Head of caudate nucleus (tissue), 42 donors: ENCODE data around the gene DNAI2.
A peak's percentile ranks its signal among the peaks of the same experiment; 100 is the strongest.

Experiments used
- DNase-seq, 42 donors: peaks; one replicate each; pipeline versions ENCODE4 v3.0.0 to v3.0.0-alpha.2; 2020 to 2021; ENCODE audit warnings: mixed read lengths in 7 of 42
- intact Hi-C: fragments of 100-400 bp; cut with DNase I; formaldehyde crosslinking; loops from one replicate; pipeline ENCODE4 v1.15.0; 2022

Gene DNAI2

DNA sequence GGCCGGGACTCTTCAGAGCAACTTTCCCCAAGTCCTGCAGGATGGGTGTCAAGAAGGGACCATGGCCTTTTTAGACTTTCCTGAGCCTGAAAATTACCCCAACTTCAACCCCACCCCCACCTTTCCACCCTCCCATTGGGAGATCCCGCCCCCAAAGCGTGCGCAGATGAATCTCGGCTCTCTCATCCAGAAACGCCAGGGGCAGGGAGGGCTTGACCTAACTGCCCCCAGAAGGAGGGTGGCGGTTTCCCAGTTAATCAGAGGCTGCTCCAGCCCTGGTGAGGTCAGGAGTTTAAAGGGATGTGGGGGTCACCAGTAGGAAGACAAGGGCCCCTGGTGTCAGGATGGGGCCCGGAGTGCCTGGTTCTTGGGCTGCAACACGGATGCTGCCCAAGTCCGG lies 52.5 kb downstream of the DNAI2 start:
- DNase-seq: no peak
- intact Hi-C loops: no loop called here

DNA sequence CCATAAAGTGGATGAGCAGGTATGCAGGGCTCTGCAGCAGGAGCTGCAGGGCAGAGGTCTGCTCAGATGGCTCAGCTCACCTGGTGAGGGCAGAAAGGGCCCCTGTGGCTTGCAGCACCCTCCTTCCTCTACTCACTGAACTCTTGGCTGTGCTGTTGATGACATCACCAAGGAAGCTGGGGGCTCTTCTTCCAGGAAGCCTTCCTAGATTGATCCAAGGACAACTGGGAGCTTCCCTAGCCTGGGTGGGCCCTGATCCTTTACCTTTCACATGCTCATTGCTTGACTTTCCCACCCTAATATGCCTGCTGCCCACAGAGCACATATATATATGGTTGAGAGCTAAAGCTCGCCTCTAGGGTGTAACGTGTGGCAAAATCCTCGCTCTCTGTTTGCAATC lies 54.5 kb downstream of the DNAI2 start:
- intact Hi-C loops: no loop called here
- no peak for DNase-seq

DNA sequence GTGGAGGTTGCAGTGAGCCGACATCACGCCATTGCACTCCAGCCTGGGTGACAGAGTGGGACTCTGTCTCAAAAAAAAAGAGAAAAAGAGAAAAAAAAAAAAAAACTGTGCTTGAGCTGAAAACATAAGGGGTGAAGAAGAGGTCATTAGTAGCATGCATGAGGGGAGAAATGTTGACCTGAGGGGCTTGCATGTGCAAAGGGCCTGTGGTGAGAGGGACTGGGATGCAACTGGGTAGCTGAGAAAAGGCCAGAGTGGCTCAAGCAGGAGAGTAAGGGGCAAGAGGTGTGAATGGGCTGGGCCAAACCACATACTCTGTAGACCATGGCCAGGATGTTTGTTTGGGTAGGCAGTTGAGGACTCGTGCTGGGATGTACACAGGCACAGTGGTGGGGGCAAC lies 55.3 kb downstream of the DNAI2 start:
- DNase-seq: no peak
- intact Hi-C loops: no loop called here

DNA sequence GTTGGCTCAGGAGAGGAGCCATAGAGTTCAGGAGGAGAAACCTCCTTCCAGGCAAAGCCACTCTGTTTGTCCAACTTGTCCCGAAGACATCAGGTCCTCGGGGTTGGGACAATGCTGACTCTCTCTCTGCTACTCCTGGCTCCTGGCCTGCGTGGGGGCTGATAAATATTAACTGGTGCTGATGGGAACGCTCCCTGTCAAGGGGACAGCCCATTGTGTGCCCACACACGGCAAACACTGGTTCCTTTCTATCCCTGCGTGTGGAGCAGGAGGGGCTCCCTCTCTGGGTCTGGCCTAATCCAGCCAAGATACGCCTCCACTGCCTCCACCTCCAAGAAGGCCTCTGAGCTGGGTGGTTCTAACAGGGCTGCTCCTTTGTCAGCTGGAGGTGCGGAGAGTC lies 56.4 kb downstream of the DNAI2 start:
- intact Hi-C loops: no loop called here
- peak; percentile 35 to 93 (median 77) for DNase-seq

DNA sequence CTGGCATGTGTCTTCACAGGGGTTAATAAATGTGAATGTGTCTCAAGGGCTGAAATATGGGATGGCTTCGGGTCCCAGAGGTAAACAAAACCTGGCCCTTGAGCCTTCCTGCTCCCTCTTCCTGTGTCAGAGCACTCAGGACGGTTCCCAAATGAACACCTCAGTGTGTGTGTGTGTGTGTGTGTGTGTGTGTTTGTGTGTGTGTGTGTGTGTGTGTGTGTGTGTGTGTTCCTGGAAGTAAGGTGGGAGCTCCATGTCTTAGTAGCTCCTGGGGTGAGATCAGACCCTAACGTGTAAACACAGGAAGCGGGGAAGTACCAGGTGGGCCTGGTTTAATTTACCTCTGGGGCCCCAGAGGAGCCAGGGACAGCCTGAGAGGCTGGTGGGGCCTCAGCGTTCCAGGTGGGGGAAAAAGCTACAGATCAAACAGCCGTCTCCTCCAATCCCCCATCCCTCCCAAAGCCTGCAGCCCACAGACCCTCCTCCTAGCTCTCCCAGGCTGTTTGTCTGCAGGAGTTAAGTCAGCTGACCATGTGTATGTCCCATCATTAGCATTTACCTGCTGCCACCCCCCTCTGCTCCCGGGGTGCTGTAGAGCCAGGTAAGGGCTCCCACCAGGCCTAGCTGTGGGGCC lies 58.1 kb downstream of the DNAI2 start:
- intact Hi-C loops: no loop called here
- DNase-seq: no peak

DNA sequence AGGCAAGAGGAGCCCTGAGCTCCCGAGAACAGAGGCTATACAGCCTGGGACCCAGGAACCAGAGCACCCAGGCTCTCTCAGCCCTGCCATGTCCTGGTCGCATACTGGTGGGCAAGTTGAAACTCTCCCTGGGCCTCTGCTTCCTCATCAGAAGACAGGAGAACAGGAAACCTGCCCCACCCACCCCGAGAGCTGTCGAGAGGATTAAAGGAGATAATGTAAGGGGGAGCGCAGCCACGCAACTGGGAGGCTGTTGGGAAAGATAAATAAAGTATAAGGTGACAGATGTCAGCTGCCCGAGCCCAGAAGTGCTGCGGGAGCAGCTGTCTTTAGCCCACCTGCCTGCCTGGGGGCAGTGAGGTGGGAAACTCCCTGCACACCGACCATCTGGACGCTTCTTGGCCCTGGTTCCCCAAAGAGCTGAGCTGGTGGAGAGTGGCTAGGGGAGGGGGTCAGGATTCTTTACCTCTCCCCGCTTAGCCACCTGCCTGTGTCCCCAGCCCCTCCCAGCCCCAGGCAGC lies 58.8 kb downstream of the DNAI2 start:
- intact Hi-C loops: no loop called here
- DNase-seq: no peak

DNA sequence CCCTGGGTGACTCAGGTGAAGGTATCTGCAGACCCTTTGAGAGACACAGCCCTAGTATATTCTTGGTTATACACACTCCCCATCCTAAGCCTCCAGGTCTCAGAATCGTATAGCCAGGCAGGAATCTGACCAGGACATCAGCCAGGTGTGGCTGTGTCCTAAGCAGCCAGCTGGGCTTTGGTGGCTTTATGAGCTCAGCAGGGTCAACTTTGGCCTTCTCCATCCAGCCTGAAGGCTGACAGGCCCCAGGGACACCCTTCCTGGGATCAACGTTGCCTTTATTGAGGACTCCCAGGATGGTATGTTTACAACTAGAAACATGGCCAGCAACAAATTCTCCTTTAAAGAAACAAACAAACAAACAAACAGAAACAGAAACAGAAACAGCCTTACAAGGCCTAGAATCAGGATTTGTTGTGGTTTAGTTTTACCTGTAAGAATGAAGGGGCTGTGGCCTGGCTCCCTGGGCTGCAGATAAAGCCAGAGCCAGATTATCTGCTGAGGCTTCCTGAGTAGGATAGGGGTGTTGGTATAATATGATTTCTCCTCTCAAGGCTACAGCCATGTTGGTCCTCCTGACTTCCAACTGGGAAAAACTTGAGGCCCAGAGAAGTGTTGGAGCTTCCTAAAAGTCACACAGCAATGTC lies 60.5 kb downstream of the DNAI2 start:
- intact Hi-C loops: no loop called here
- DNase-seq: no peak

DNA sequence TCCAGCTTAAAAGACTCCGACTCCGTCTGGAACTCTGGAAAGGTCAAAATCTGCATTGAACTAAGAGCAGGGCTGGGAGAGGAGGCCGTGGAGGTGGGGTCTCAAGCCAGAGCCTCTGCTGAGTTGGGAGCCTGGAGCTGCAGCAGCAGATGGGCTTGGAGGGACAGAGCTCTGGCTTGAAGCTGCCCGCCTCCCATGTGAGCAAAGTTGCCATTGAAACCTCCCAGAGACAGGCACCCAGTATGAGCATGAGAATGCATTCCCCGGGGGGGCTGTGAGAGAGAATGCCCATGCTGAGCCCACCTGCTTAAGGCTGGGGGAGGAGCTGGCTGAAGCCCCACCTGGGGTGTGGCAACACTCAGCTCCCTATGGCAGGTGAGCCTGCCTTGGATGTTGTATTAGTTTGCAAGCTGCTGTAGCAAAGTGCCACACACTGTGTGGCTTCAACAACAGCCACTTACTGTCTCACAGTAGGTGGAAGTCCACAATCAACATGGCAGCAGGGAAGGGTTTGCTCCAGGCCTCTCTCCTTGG lies 61.6 kb downstream of the DNAI2 start:
- no peak for DNase-seq
- intact Hi-C loops: no loop called here

DNA sequence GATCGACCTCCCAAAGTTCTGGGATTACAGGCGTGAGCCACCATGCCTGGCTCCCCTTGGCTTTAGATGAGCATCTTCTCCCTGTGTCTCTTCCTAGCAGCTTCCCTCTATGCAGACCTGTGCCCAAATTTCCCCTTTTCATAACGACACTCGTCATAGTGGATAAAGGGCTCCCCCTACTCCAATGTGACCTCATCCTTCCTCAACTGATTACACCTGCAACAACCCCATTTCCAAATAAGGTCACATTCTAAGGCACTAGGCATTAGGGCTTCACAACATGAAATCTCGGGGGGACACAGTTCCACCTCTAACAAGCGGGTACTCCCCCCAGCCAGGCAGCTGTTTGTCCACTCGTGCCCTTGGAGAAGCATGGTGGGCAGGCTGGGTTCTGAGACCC lies 62.3 kb downstream of the DNAI2 start:
- DNase-seq: no peak
- intact Hi-C loops: no loop called here

DNA sequence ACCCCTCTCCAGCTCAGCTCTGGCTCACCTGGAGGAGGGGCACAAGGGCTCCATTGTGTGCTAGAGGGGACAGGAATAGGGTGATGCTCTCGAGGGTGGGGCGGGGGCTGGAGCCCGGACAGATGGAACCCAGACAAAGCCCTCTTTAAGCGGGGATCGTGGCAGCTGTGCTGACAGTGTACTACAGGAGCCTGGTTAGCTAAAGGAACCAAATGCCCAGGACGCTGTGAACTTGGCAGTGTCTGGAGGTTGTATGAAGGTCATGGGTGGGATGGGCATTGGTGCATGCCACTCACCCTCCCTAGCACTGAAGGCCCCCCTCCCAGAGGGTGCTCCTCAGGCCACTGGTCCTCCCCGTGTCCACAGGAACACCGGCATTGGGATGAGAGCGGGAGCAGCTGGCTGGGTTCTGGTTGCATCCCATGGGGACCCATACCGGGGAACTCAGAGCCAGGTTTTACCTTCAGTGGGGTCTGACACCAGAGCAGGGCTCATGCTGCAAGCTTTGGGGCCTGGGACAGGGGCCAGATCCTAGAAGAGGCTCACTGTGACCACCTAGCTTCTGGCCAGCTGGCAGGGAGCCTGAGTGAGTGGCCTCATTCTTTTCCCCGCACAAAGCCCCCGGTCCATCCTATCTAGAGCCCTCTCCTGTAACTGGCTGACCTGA lies 63.9 kb downstream of the DNAI2 start:
- intact Hi-C loops: no loop called here
- peak; percentile 67 to 93 (median 84) for DNase-seq

DNA sequence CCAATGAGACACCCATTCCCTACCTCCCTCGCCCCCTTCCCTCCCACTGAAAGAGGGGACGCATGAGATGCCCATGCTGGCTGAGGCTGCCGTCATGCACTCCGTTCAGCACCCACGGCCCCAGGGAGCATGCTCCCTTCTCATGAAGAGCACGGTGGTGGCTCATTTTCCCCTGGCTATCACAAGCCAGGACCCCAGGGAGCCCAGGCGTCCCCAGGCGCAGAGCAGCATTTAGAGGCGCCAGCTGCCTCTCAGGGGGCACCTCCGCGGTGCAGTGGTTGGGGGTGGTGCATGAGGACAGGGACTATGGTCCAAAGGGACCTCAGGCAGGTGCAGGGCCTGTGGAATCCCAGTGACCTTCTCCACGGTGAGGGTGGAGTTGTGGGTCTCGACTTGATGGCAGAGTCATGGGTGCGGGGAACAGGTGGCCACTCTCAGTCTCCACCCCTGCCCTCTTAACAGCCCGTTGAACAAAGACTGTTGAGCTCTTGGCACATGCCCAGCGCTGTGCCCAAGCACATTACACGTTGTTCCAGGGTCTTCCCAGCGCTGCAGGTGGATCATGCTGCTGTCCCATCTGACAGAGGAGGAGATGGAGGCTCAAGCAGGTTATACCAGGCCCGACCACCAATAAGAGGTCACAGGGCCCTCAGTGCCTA lies 65.6 kb downstream of the DNAI2 start:
- no peak for DNase-seq
- intact Hi-C loops: no loop called here

DNA sequence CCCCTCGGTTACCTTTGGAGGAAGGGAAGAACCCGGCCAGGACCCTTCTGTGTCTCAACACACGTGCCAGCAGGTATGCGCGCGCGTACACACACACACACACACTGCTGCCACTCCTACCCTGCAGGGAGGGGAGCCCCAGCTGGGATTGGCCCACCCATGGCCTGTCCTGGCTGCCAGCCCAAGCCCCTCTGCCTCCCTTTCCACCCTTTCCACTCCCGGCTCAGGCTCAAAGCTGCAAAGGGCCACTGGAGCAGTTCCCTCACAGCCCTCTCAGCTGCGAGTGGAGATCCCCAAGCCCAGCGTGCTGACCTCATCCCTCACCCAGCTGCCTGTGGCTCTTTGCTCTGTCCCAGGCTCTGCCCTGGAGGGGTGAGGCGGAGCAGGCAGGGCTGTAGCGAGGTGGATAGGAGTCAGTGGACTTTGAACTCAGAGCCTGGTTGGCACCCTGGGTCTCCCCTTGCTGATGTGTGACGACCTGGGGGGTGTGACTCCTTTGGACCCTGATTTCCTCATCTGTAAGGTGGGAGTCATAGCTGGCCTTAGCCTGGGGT lies 66.5 kb downstream of the DNAI2 start:
- DNase-seq: peak in 41 of 42 donors; percentile 21 to 89 (median 73)
- intact Hi-C loops: no loop called here

DNA sequence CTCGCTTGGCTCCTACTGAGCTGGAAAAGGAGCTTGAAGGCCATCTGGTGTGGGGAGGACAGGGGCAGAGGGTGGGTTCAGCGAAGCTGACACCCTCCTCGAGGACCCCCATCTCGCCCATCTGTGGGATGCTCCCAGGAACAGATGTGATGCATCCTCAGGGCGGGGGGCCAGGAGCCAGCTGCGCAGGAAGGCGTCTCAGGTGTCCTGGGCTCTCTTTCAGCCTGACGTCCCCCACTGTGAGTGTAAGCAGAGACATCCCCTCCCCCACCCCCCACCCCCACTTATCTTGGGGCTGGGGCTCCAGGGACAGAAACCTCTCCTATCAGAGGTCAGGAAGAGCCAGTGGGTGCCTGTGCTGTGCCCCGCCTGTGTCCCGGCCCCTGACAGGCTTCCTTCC lies 68.2 kb downstream of the DNAI2 start:
- intact Hi-C loops: no loop called here
- DNase-seq: no peak

DNA sequence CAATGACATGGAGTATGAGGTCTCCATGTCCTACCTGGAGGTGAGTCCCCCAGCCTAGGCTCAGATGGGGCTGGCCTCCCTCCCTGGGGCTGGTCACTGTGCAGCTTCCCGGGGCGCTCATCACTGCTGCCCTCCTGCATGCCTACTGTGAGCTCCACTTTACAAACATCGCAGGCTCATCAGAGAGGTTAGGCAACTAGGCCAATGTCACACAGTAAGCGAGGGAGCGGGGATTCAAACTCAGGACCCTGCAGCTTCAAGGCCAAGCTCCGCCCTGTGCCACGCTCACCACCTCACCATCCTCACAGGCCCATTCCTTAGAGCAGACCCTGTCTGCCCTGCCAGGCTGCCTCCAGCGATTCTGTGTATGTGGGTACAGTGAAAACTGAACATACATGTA lies 69.1 kb downstream of the DNAI2 start:
- DNase-seq: no peak
- intact Hi-C loops: no loop called here

DNA sequence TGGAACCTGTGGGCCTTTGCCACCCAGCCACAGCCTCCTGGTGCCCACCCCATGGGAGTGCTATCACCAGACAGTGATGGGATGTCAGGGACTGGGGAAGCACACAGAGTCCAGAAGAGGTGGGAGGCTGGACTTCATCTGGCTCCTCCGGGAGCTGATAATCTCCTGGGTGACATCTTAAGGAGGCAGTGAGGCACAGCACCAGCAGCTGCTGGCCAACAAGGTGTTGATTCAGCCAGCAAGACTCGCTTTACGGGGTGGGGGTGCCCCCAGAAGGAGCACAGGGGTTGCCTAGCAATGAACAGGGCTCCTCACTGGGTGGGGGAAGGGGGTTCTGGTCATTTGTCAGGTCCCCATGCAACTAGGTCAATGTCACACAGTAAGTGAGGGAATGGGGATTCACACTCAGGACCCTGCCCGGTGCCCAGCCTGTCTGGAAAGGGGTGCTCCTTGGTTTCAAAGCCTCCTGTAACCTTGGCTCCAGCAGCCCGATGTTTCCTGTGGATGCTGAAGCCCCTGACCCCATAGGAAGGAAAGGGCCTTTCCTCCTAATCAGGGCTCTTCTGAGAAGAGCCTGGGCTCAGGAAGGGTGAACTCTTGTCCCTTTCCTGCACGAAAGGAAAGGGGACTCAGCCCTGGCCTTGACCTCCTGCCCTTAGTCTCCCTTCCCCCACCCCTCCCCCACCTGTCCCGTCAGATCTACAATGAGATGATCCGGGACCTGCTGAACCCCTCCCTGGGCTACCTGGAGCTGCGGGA lies 69.7 kb downstream of the DNAI2 start:
- intact Hi-C loops: no loop called here
- DNase-seq: no peak

DNA sequence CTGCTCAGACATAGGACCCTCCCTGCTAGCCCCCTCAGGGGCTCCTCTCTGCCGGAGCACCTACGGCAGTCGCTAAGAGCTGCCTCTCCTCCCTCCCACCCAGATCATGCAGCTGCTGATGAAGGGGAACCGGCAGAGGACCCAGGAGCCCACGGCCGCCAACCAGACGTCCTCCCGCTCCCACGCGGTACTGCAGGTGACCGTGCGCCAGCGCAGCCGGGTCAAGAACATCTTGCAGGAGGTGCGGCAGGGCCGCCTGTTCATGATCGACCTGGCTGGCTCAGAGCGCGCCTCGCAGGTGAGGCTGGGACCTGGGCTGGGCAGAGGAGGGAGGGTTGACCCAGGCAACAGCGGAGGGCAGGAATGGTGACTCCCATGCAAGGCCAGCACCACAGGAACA lies 70.6 kb downstream of the DNAI2 start:
- intact Hi-C loops: no loop called here
- no peak for DNase-seq

DNA sequence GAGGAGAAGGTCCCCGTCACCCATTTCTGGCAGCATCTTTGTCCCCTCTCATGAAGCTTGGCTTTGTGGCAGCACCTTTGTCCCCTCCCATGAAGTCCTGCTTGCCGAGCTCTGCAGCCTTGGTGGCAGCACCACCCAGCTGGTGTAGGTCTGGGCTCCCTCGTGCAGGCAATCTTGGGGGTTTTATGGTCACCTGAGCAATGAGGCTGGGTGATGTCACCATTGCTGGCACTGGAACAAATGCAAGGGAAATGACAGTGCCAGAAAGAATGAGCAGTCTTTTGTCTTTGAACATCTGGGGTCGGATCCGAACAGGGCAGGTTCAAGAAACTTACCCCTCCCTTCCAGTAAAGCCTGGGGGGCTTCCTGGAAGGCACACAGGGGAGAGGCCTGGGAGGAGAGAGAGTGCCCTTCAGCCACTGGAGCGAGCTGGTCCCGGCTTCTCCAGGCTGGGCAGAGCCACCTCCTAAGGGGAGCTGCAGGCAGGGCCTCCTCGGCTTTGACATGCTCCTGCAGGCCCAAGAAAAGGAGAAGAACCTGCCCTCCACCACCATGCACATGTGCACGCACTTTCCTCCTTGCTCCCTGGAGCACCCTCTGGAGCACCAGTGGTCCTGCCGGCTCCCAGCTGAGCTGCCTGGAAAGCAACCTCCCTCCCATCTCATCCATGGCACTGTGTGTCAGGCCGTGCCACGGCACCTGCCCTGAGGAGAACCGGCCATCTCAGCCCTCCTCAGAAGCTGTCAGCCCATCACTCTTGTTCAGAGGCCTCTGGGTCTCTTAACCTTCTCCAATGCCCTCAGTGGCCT lies 71.6 kb downstream of the DNAI2 start:
- no peak for DNase-seq
- intact Hi-C loops: no loop called here

DNA sequence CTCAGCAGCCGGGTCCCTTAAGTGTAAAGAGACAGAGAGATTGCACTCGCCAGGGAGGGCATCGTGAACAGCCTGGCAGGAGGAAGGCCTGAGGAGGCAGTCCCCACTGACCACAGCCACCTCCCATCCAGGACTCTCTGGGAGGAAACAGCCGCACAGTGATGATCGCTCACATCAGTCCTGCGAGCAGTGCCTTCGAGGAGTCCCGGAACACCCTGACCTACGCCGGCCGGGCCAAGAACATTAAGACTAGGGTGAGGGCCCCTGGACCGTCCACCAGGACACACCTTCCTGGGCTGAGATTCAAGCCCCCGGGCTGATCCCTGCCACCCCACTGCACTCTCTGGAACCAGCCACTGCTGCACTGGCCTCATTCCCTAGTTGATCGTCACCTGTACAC lies 73.6 kb downstream of the DNAI2 start:
- intact Hi-C loops: no loop called here
- DNase-seq: peak in 1 of 42 donors; percentile 14
